ENCODE data around the gene NIPAL4.

The NIPAL4 gene

GRCh38 chr5:157518963-157519362 is 59.0 kb downstream of the NIPAL4 start:
- no peak for DNase-seq

GRCh38 chr5:157519579-157520253 is 59.7 kb downstream of the NIPAL4 start:
- DNase-seq: no peak

GRCh38 chr5:157520911-157521703 is 61.1 kb downstream of the NIPAL4 start:
- no peak for DNase-seq

- no peak for DNase-seq
These were observed 61.7 kb downstream of the NIPAL4 start for GRCh38 chr5:157521704-157522029.

GRCh38 chr5:157523976-157524375 is 64.0 kb downstream of the NIPAL4 start:
- DNase-seq: no peak

Data from NCI-H187 (cell line).